Measurements from ENCODE around the gene NRTN. TPM values are rescaled to one million over a fixed set of nuclear protein-coding genes. Genes with fewer than 3 reads are reported as not detected.

Gene NRTN
- total and polyA plus RNA-seq, 2 of the 13 experiments (the other 11 are each of a cell fraction or from before 2014, with no cell fraction given): 4.1 to 5.3 TPM

GRCh38 chr19:5870986-5871394 lies 66.1 kb downstream of the NRTN start (continued):
- TF ChIP-seq ZNF574 (CRISPR knock-in tag; IDR thresholded peaks at IDR 0.05): peak; percentile 83
- peak; percentile 64; the same call in 1 of the 2 replicates for TF ChIP-seq ZHX2 (IDR thresholded peaks at IDR 0.05; ENCODE audit: low read depth)
- no peak for TF ChIP-seq ZHX2 (CRISPR knock-in tag; IDR thresholded peaks at IDR 0.05; ENCODE audit: borderline replicate concordance)
- peak; percentile 80; the same call in 1 of the 2 replicates for TF ChIP-seq SPEN (CRISPR knock-in tag; IDR thresholded peaks at IDR 0.05; ENCODE audit: low read depth)
- TF ChIP-seq JARID2 (CRISPR knock-in tag; IDR thresholded peaks at IDR 0.05; ENCODE audit: insufficient replicate concordance): no peak
- TF ChIP-seq ZBTB34 (CRISPR knock-in tag; IDR thresholded peaks at IDR 0.05): peak; percentile 97
- TF ChIP-seq ZNF451 (CRISPR knock-in tag; IDR thresholded peaks at IDR 0.05): 0 out of 2 replicates have a peak, but pooled peaks have one; percentile 45
- 0 out of 2 replicates have a peak, but pooled peaks have one; percentile 38 for TF ChIP-seq ZNF572 (CRISPR knock-in tag; IDR thresholded peaks at IDR 0.05)
- peak; percentile 72 for TF ChIP-seq RFXAP (CRISPR knock-in tag; IDR thresholded peaks at IDR 0.05; ENCODE audit: borderline replicate concordance)
- TF ChIP-seq POLR2AphosphoS2 (IDR thresholded peaks at IDR 0.05; ENCODE audit: low read depth, low read length): no peak
- TF ChIP-seq ZNF687 (CRISPR knock-in tag; IDR thresholded peaks at IDR 0.05): peak; percentile 61
- TF ChIP-seq ZNF543 (CRISPR knock-in tag; IDR thresholded peaks at IDR 0.05): peak; percentile 72
- TF ChIP-seq CSRNP1 (CRISPR knock-in tag; IDR thresholded peaks at IDR 0.05): no peak
